CD14-positive monocyte (primary cell): ENCODE results near the gene NRG3. TPM values are rescaled to one million over a fixed set of nuclear protein-coding genes. Genes with fewer than 3 reads are reported as not detected.

Experiments
- DNase-seq, 3 donors: peaks; one replicate each; pipeline ENCODE4 v3.0.0-alpha.2; 2011 to 2022
- H2AFZ ChIP-seq: 2 replicates; pipeline ENCODE4 v1.6.0; 2012; ENCODE audit warnings: mild to moderate bottlenecking, low read depth, low read length, inconsistent platforms; ENCODE audit not compliant: insufficient read depth, poor library complexity, severe bottlenecking
- H3K27ac ChIP-seq, 2 donors: 1 replicate in 1 of 2; 2 replicates in 1 of 2; pipeline ENCODE4 v1.5.1; 2012 to 2013; ENCODE audit warnings: low read length in 2 of 2, control low read depth in 1 of 2, inconsistent platforms in 1 of 2, low read depth in 1 of 2, mild to moderate bottlenecking in 1 of 2
- H3K27me3 ChIP-seq, 2 donors: one replicate each; pipeline versions ENCODE4 v1.6.0 to v1.6.1; 2011 to 2013; ENCODE audit warnings: low read length in 2 of 2; ENCODE audit not compliant: control insufficient read depth in 2 of 2, insufficient read depth in 2 of 2
- H3K36me3 ChIP-seq, 2 donors: replicated peaks in 1 of 2; 1 replicate in 1 of 2; 2 replicates in 1 of 2; pipeline versions ENCODE4 v1.5.1 to v1.6.1; 2012 to 2013; ENCODE audit warnings: low read length in 2 of 2, control low read depth in 1 of 2, inconsistent platforms in 1 of 2, mild to moderate bottlenecking in 1 of 2; ENCODE audit not compliant: insufficient read depth in 2 of 2, control insufficient read depth in 1 of 2
- H3K4me1 ChIP-seq, 2 donors: 1 replicate in 1 of 2; 2 replicates in 1 of 2; pipeline versions ENCODE4 v1.5.1 to v1.6.1; 2012 to 2013; ENCODE audit warnings: low read length in 2 of 2, control low read depth in 1 of 2, inconsistent platforms in 1 of 2, mild to moderate bottlenecking in 1 of 2, moderate library complexity in 1 of 2; ENCODE audit not compliant: insufficient read depth in 2 of 2, control insufficient read depth in 1 of 2
- H3K4me2 ChIP-seq: replicated peaks from 2 replicates; pipeline ENCODE3; 2012; ENCODE audit warnings: low read length, moderate library complexity, mild to moderate bottlenecking; ENCODE audit not compliant: poor library complexity, severe bottlenecking; ENCODE audit errors: extremely low read depth
- H3K4me3 ChIP-seq, 3 experiments: fragments of 200-600 bp in 1 of 3; sonication (generic) in 1 of 3; replicated peaks in 1 of 3; 1 replicate in 2 of 3; 2 replicates in 1 of 3; pipeline ENCODE4 v1.5.1; 2011 to 2013; ENCODE audit warnings: low read length in 3 of 3, mild to moderate bottlenecking in 3 of 3, control low read depth in 2 of 3, low read depth in 2 of 3, inconsistent platforms in 1 of 3, moderate library complexity in 1 of 3
- H3K79me2 ChIP-seq: 2 replicates; pipeline ENCODE4 v1.6.0; 2012; ENCODE audit warnings: mild to moderate bottlenecking, control low read depth, inconsistent platforms, low read length, moderate library complexity; ENCODE audit not compliant: insufficient read depth
- H3K9ac ChIP-seq: 2 replicates; pipeline ENCODE4 v1.6.0; 2017; ENCODE audit warnings: low read length, mild to moderate bottlenecking; ENCODE audit not compliant: insufficient read depth, poor library complexity, severe bottlenecking
- H3K9me3 ChIP-seq, 2 donors: replicated peaks in 1 of 2; 1 replicate in 1 of 2; 2 replicates in 1 of 2; pipeline versions ENCODE4 v1.5.1 to v1.6.1; 2012 to 2013; ENCODE audit warnings: low read length in 2 of 2, control low read depth in 1 of 2; ENCODE audit not compliant: control insufficient read depth in 1 of 2, insufficient read depth in 1 of 2
- H4K20me1 ChIP-seq: 2 replicates; pipeline ENCODE4 v1.6.0; 2012; ENCODE audit warnings: mild to moderate bottlenecking, low read length, control low read depth, moderate library complexity; ENCODE audit not compliant: insufficient read depth
- H3K27ac Mint-ChIP-seq, 7 donors: one replicate each; pipeline ENCODE4 v1.8.0; 2020; ENCODE audit warnings: mild to moderate bottlenecking in 7 of 7, mixed read lengths in 7 of 7, moderate library complexity in 6 of 7, inconsistent platforms in 2 of 7
- H3K27me3 Mint-ChIP-seq, 3 donors: one replicate each; pipeline ENCODE4 v1.8.0; 2021 to 2022; ENCODE audit warnings: low read depth in 3 of 3, mild to moderate bottlenecking in 3 of 3, mixed read lengths in 3 of 3, moderate library complexity in 3 of 3, inconsistent platforms in 1 of 3
- H3K36me3 Mint-ChIP-seq, 2 donors: one replicate each; pipeline ENCODE4 v1.8.0; 2020; ENCODE audit warnings: mixed read lengths in 2 of 2, inconsistent platforms in 1 of 2, mild to moderate bottlenecking in 1 of 2
- H3K4me1 Mint-ChIP-seq: one replicate; pipeline ENCODE4 v1.8.0; 2020; ENCODE audit warnings: mild to moderate bottlenecking, mixed read lengths
- H3K4me3 Mint-ChIP-seq, 2 donors: one replicate each; pipeline ENCODE4 v1.8.0; 2020; ENCODE audit warnings: mild to moderate bottlenecking in 2 of 2, mixed read lengths in 2 of 2, moderate library complexity in 1 of 2
- H3K9me3 Mint-ChIP-seq, 7 donors: one replicate each; pipeline ENCODE4 v1.8.0; 2020 to 2022; ENCODE audit warnings: mixed read lengths in 7 of 7, mild to moderate bottlenecking in 6 of 7, moderate library complexity in 6 of 7, inconsistent platforms in 2 of 7
- CTCF ChIP-seq: fragments of 200-600 bp; IDR thresholded peaks from one replicate; pipeline ENCODE4 v1.8.0; 2022; ENCODE audit warnings: antibody characterized with exemption, mild to moderate bottlenecking
- WGBS: methylation state at CpG from one replicate; pipeline ENCODE4 v1.1.5; 2013; ENCODE audit warnings: missing lambda C conversion rate; ENCODE audit not compliant: insufficient coverage; 5-methylcytosine and 5-hydroxymethylcytosine counted together
- intact Hi-C, 2 donors: fragments of 100-400 bp; cut with micrococcal nuclease; formaldehyde crosslinking; loops; one replicate each; pipeline versions ENCODE4 v1.15.0 to v1.15.1; 2023
- polyA plus RNA-seq, 3 donors: library from polyadenylated mRNA; depleted of rRNA in 1 of 3; unstranded in 2 of 3; stranded (reverse) in 1 of 3; fragments of 300-500 nt in 2 of 3; fragments of >200 nt in 1 of 3; fragmentation: Illumina TruSeq in 2 of 3; gene quantifications; 1 replicate in 2 of 3; 2 replicates in 1 of 3; pipeline ENCODE4 v1.2.3, GENCODE V29; 2012 to 2021

NRG3 gene
- polyA plus RNA-seq, 3 donors = not detected

GRCh38 chr10:82660205-82660604, 785.2 kb downstream of the NRG3 start:
- no peak overlapping the region for H3K4me2 ChIP-seq
- no peak overlapping the region for H2AFZ ChIP-seq
- no peaks in the 10 kb centered on the region for H3K36me3 ChIP-seq
- no peak overlapping the region for H3K27ac Mint-ChIP-seq
- H3K27me3 Mint-ChIP-seq = peaks cover 0 to 4% (median 4%) of the 10 kb centered on the region in 3 donors
- no peaks in the 10 kb centered on the region for H3K36me3 Mint-ChIP-seq
- H3K4me3 ChIP-seq = no peak overlapping the region
- DNase-seq = no peak
- peaks cover 0 to 3% (median 0%) of the 10 kb centered on the region in 7 donors for H3K9me3 Mint-ChIP-seq
- intact Hi-C loops = no loop called here
- no peaks in the 10 kb centered on the region for H3K9me3 ChIP-seq
- no peaks in the 10 kb centered on the region for H3K4me1 ChIP-seq
- H3K9ac ChIP-seq = no peak overlapping the region
- H4K20me1 ChIP-seq = no peaks in the 10 kb centered on the region
- H3K4me3 Mint-ChIP-seq = no peak overlapping the region
- H3K27me3 ChIP-seq = no peaks in the 10 kb centered on the region
- no peak for TF ChIP-seq CTCF
- no peaks in the 10 kb centered on the region for H3K79me2 ChIP-seq
- no peak overlapping the region for H3K27ac ChIP-seq
- H3K4me1 Mint-ChIP-seq = no peaks in the 10 kb centered on the region

GRCh38 chr10:82660986-82661385, 786.0 kb downstream of the NRG3 start:
- H3K4me3 Mint-ChIP-seq = no peak overlapping the region

More at GRCh38 chr10:82660986-82661385, 786.0 kb downstream of the NRG3 start:
- Histone ChIP-seq H3K4me2 (no peak overlapping the region), H3K27me3 (no peaks in the 10 kb centered on the region), H3K79me2 (no peaks in the 10 kb centered on the region), H3K9me3 (no peaks in the 10 kb centered on the region), H3K4me3 (no peak overlapping the region), H3K27ac (no peak overlapping the region), H4K20me1 (no peaks in the 10 kb centered on the region), H2AFZ (no peak overlapping the region), H3K9ac (no peak overlapping the region), H3K36me3 (no peaks in the 10 kb centered on the region), H3K4me1 (no peaks in the 10 kb centered on the region)
- H3K36me3 Mint-ChIP-seq = no peaks in the 10 kb centered on the region
- no peak for DNase-seq
- WGBS = 80% methylated on average over 1 of the region's 1 CpG
- H3K27me3 Mint-ChIP-seq = peaks cover 0 to 4% (median 4%) of the 10 kb centered on the region in 3 donors
- H3K27ac Mint-ChIP-seq = no peak overlapping the region
- intact Hi-C loops = no loop called here
- no peak for TF ChIP-seq CTCF
- no peaks in the 10 kb centered on the region for H3K4me1 Mint-ChIP-seq
- H3K9me3 Mint-ChIP-seq = peaks cover 0 to 3% (median 0%) of the 10 kb centered on the region in 7 donors
